ENCODE data around the gene SFT2D2. TPM values are rescaled to one million over a fixed set of nuclear protein-coding genes. Genes with fewer than 3 reads are reported as not detected.

The SFT2D2 gene
- total RNA-seq, 1 experiment from 2014 or later = 59.3 TPM

GRCh38 chr1:168295411-168296114, 69.8 kb downstream of the SFT2D2 start:
- H3K4me3 Mint-ChIP-seq (ENCODE audit: unreplicated experiment) = no peak overlapping the region
- TF ChIP-seq, protein P1, sequence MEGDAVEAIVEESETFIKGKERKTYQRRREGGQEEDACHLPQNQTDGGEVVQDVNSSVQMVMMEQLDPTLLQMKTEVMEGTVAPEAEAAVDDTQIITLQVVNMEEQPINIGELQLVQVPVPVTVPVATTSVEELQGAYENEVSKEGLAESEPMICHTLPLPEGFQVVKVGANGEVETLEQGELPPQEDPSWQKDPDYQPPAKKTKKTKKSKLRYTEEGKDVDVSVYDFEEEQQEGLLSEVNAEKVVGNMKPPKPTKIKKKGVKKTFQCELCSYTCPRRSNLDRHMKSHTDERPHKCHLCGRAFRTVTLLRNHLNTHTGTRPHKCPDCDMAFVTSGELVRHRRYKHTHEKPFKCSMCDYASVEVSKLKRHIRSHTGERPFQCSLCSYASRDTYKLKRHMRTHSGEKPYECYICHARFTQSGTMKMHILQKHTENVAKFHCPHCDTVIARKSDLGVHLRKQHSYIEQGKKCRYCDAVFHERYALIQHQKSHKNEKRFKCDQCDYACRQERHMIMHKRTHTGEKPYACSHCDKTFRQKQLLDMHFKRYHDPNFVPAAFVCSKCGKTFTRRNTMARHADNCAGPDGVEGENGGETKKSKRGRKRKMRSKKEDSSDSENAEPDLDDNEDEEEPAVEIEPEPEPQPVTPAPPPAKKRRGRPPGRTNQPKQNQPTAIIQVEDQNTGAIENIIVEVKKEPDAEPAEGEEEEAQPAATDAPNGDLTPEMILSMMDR (IDR thresholded peaks at IDR 0.05; ENCODE audit: insufficient read depth in 1 of 2, low read depth in 1 of 2, low read length in 1 of 2, severe bottlenecking in 1 of 2, unreplicated experiment in 1 of 2) = no peak
- no peaks in the 10 kb centered on the region for H3K4me1 Mint-ChIP-seq (ENCODE audit: low read depth, unreplicated experiment)
- ChIA-PET CTCF (no interaction called here), POLR2A (no interaction called here)
- no peaks in the 10 kb centered on the region for H3K36me3 ChIP-seq (ENCODE audit: control insufficient read depth, insufficient read depth, low read length)
- H3K27me3 ChIP-seq (replicated peaks; ENCODE audit: control insufficient read depth, insufficient read depth, low read length) = no peaks in the 10 kb centered on the region
- no peaks in the 10 kb centered on the region for H3K9me3 ChIP-seq
- no peaks in the 10 kb centered on the region for H3K9me3 Mint-ChIP-seq (ENCODE audit: unreplicated experiment)
- BruUV-seq (replicated peaks) = no TSS peak
- H3K27me3 Mint-ChIP-seq (ENCODE audit: insufficient read depth, unreplicated experiment) = no peaks in the 10 kb centered on the region
- no peak overlapping the region for H3K27ac Mint-ChIP-seq (ENCODE audit: unreplicated experiment)
- peaks cover 8% of the 10 kb centered on the region for H3K4me1 ChIP-seq
- H3K36me3 Mint-ChIP-seq (ENCODE audit: insufficient read depth, unreplicated experiment) = no peaks in the 10 kb centered on the region
- intact Hi-C loops (cut with micrococcal nuclease; ENCODE audit: unreplicated experiment) = no loop called here
- no peak overlapping the region for H3K4me3 ChIP-seq (ENCODE audit: low read depth, low read length)
- DNase-seq = no peak

- H3K36me3 Mint-ChIP-seq (ENCODE audit: insufficient read depth, unreplicated experiment) = no peaks in the 10 kb centered on the region
- peaks cover 2% of the 10 kb centered on the region for H3K4me1 Mint-ChIP-seq (ENCODE audit: low read depth, unreplicated experiment)
- no peak overlapping the region for H3K27ac Mint-ChIP-seq (ENCODE audit: unreplicated experiment)
- no peaks in the 10 kb centered on the region for H3K9me3 ChIP-seq
- no peak overlapping the region for H3K4me3 ChIP-seq (ENCODE audit: low read depth, low read length)
- BruUV-seq (replicated peaks) = no TSS peak
- TF ChIP-seq, protein P1 (IDR thresholded peaks at IDR 0.05; ENCODE audit: insufficient read depth in 1 of 2, low read depth in 1 of 2, low read length in 1 of 2, severe bottlenecking in 1 of 2, unreplicated experiment in 1 of 2) = no peak
- no peak overlapping the region for H3K4me3 Mint-ChIP-seq (ENCODE audit: unreplicated experiment)
- CTCF ChIA-PET = no interaction called here
- no peaks in the 10 kb centered on the region for H3K36me3 ChIP-seq (ENCODE audit: control insufficient read depth, insufficient read depth, low read length)
- no peaks in the 10 kb centered on the region for H3K27me3 Mint-ChIP-seq (ENCODE audit: insufficient read depth, unreplicated experiment)
- peaks cover 22% of the 10 kb centered on the region for H3K4me1 ChIP-seq
- DNase-seq = no peak
- intact Hi-C loops (cut with micrococcal nuclease; ENCODE audit: unreplicated experiment) = no loop called here
- POLR2A ChIA-PET = interaction anchor here (0.6 kb wide), 1 partner anchor 109 kb away, joined by 3 read pairs; no protein-coding TSS in a partner anchor
- no peaks in the 10 kb centered on the region for H3K27me3 ChIP-seq (replicated peaks; ENCODE audit: control insufficient read depth, insufficient read depth, low read length)
- H3K9me3 Mint-ChIP-seq (ENCODE audit: unreplicated experiment) = no peaks in the 10 kb centered on the region
Observed at GRCh38 chr1:168297019-168297730, 71.4 kb downstream of the SFT2D2 start.

- intact Hi-C loops (cut with micrococcal nuclease; ENCODE audit: unreplicated experiment) = no loop called here
- H3K4me3 Mint-ChIP-seq (ENCODE audit: unreplicated experiment) = no peak overlapping the region
- Histone ChIP-seq H3K27me3 (replicated peaks; ENCODE audit: control insufficient read depth, insufficient read depth, low read length) (no peaks in the 10 kb centered on the region), H3K4me3 (ENCODE audit: low read depth, low read length) (no peak overlapping the region), H3K4me1 (peaks cover 34% of the 10 kb centered on the region), H3K9me3 (no peaks in the 10 kb centered on the region), H3K36me3 (ENCODE audit: control insufficient read depth, insufficient read depth, low read length) (no peaks in the 10 kb centered on the region)
- TF ChIP-seq, protein P1 (IDR thresholded peaks at IDR 0.05; ENCODE audit: insufficient read depth in 1 of 2, low read depth in 1 of 2, low read length in 1 of 2, severe bottlenecking in 1 of 2, unreplicated experiment in 1 of 2) = no peak
- BruUV-seq (replicated peaks) = no TSS peak
- no peak for DNase-seq
- ChIA-PET POLR2A (no interaction called here), CTCF (no interaction called here)
- H3K36me3 Mint-ChIP-seq (ENCODE audit: insufficient read depth, unreplicated experiment) = no peaks in the 10 kb centered on the region
- no peaks in the 10 kb centered on the region for H3K9me3 Mint-ChIP-seq (ENCODE audit: unreplicated experiment)
- no peak overlapping the region for H3K27ac Mint-ChIP-seq (ENCODE audit: unreplicated experiment)
- H3K4me1 Mint-ChIP-seq (ENCODE audit: low read depth, unreplicated experiment) = peaks cover 15% of the 10 kb centered on the region
- no peaks in the 10 kb centered on the region for H3K27me3 Mint-ChIP-seq (ENCODE audit: insufficient read depth, unreplicated experiment)
Observed at GRCh38 chr1:168298446-168298845, 72.6 kb downstream of the SFT2D2 start.

Measured in Caco-2 (cell line).